A549 (cell line): ENCODE measurements around the gene SERINC4. TPM values are rescaled to one million over a fixed set of nuclear protein-coding genes. Genes with fewer than 3 reads are reported as not detected.
"Not testable (repeated sequence)": the region's sequence is repeated elsewhere in the genome, so short reads cannot be mapped to it uniquely, and the experiment has no call there.

Experiments used
- ATAC-seq, 2 experiments: fragments of 200-7000 bp in 1 of 2; fragments of >200 bp in 1 of 2; cut with Nextera tagmentation in 1 of 2; cut with Tn5 transposase in 1 of 2; 3 replicates each; pipeline versions ENCODE4 v1.8.0 to v1.9.1; 2018 to 2020; ENCODE audit warnings: mild to moderate bottlenecking in 1 of 2, moderate library complexity in 1 of 2
- CTCF ChIA-PET: fragments of 300-600 bp; sonication (Branson Sonifier 250); formaldehyde crosslinking; extraction: SDS; loops from one replicate; lab custom pipeline; 2021; ENCODE audit warnings: antibody characterized with exemption, inconsistent platforms; lab: Yijun Ruan, JAX
- POLR2A ChIA-PET: fragments of 350-600 bp; formaldehyde crosslinking; extraction: SDS; loops from one replicate; lab custom pipeline; 2021; ENCODE audit warnings: antibody characterized with exemption, inconsistent platforms; lab: Yijun Ruan, JAX
- DNase-seq, 2 experiments: peaks; one replicate each; pipeline versions ENCODE4 v3.0.0 to v3.0.0-alpha.2; 2011 to 2016; ENCODE audit warnings: low read depth in 1 of 2, low spot score in 1 of 2
- FAIRE-seq: peaks from 2 replicates; lab custom pipeline; 2011; peaks lifted over from hg19 to GRCh38; lab: Jason Lieb, UNC
- H3K27ac ChIP-seq, 2 experiments: fragments of >200 bp; sonication (Bioruptor Twin); formaldehyde crosslinking; 3 replicates each; pipeline ENCODE4 v1.5.1; 2016 to 2017
- H3K4me1 ChIP-seq: fragments of >200 bp; sonication (Bioruptor Twin); formaldehyde crosslinking; 3 replicates; pipeline ENCODE4 v1.6.1; 2016
- H3K4me2 ChIP-seq: fragments of >200 bp; sonication (Bioruptor Twin); formaldehyde crosslinking; 3 replicates; pipeline ENCODE4 v1.6.1; 2016
- H3K4me3 ChIP-seq: fragments of >200 bp; sonication (Bioruptor Twin); formaldehyde crosslinking; 3 replicates; pipeline ENCODE4 v1.5.1; 2016
- H3K9me3 ChIP-seq: fragments of >200 bp; sonication (Bioruptor Twin); formaldehyde crosslinking; 3 replicates; pipeline ENCODE4 v1.6.1; 2016
- CEBPB ChIP-seq, 2 experiments: fragments of >200 bp in 1 of 2; sonication (Bioruptor Twin) in 1 of 2; formaldehyde crosslinking in 1 of 2; IDR thresholded peaks; 2 replicates each; pipeline ENCODE4 v1.6.1; 2012 to 2016
- CHD2 ChIP-seq: fragments of 150-350 bp; IDR thresholded peaks from 2 replicates; pipeline ENCODE4 v1.6.1; 2014; ENCODE audit warnings: low read length; ENCODE audit not compliant: partially characterized antibody
- CHD4 ChIP-seq: fragments of 200-600 bp; sonication (generic); IDR thresholded peaks from 2 replicates; pipeline ENCODE4 v1.6.1; 2016; ENCODE audit warnings: antibody characterized with exemption, mild to moderate bottlenecking, borderline replicate concordance
- FOSB ChIP-seq: fragments of 250-450 bp; sonication (Bioruptor Pico); IDR thresholded peaks from 2 replicates; pipeline ENCODE4 v1.5.0; 2020; ENCODE audit warnings: mild to moderate bottlenecking, moderate library complexity
- GATA3 ChIP-seq: IDR thresholded peaks from 2 replicates; pipeline ENCODE4 v1.6.1; 2012; ENCODE audit warnings: borderline replicate concordance
- HEYL ChIP-seq: fragments of 250-450 bp; sonication (Bioruptor Pico); IDR thresholded peaks from 2 replicates; pipeline ENCODE4 v1.8.0; 2021; ENCODE audit warnings: mild to moderate bottlenecking, moderate library complexity
- JUN ChIP-seq, 2 experiments: fragments of >200 bp; sonication (Bioruptor Twin); formaldehyde crosslinking; IDR thresholded peaks; 2 replicates in 1 of 2; 3 replicates in 1 of 2; pipeline ENCODE4 v1.6.1; 2016 to 2017
- JUNB ChIP-seq: fragments of >200 bp; sonication (Bioruptor Twin); formaldehyde crosslinking; IDR thresholded peaks from 2 replicates; pipeline ENCODE4 v1.6.1; 2016
- KDM5A ChIP-seq: fragments of 200-600 bp; sonication (generic); IDR thresholded peaks from 2 replicates; pipeline ENCODE4 v1.6.1; 2016; ENCODE audit warnings: antibody characterized with exemption, mild to moderate bottlenecking
- MAZ ChIP-seq: fragments of 150-350 bp; IDR thresholded peaks from 2 replicates; pipeline ENCODE4 v1.6.1; 2014; ENCODE audit warnings: antibody characterized with exemption, low read depth, low read length, borderline replicate concordance
- NPAS2 ChIP-seq: fragments of 250-450 bp; sonication (Bioruptor Pico); IDR thresholded peaks from 2 replicates; pipeline ENCODE4 v1.8.0; 2022; ENCODE audit warnings: mild to moderate bottlenecking, moderate library complexity, borderline replicate concordance
- PHF8 ChIP-seq: fragments of 200-600 bp; sonication (generic); IDR thresholded peaks from 2 replicates; pipeline ENCODE4 v1.6.1; 2016; ENCODE audit warnings: low read depth, mild to moderate bottlenecking, antibody characterized with exemption, moderate library complexity, borderline replicate concordance
- POLR2A ChIP-seq: IDR thresholded peaks from 2 replicates; pipeline ENCODE4 v1.6.1; 2012; ENCODE audit warnings: mild to moderate bottlenecking, low read length
- RAD21 ChIP-seq, 2 experiments: fragments of >200 bp in 1 of 2; sonication (Bioruptor Twin) in 1 of 2; formaldehyde crosslinking in 1 of 2; IDR thresholded peaks in 1 of 2; conservative IDR thresholded peaks in 1 of 2; 2 replicates in 1 of 2; 3 replicates in 1 of 2; pipeline ENCODE4 v1.6.1; 2012 to 2018; ENCODE audit warnings: inconsistent platforms in 1 of 2
- RFX5 ChIP-seq: fragments of 450-650 bp; IDR thresholded peaks from 2 replicates; pipeline ENCODE4 v1.7.1; 2014; ENCODE audit warnings: antibody characterized with exemption, mild to moderate bottlenecking, moderate library complexity
- SREBF2 ChIP-seq: fragments of 450-650 bp; IDR thresholded peaks from 2 replicates; pipeline ENCODE4 v1.6.1; 2014; ENCODE audit warnings: mild to moderate bottlenecking, moderate library complexity
- TP53 ChIP-seq: fragments of 250-450 bp; sonication (Bioruptor Pico); IDR thresholded peaks from 2 replicates; pipeline ENCODE4 v1.5.0; 2021; ENCODE audit warnings: mild to moderate bottlenecking, moderate library complexity
- WGBS: methylation state at CpG from one replicate; pipeline ENCODE4 v1.1.6; 2017; ENCODE audit errors: missing lambda C conversion rate; 5-methylcytosine and 5-hydroxymethylcytosine counted together
- polyA plus RNA-seq, 4 experiments: library from polyadenylated mRNA; depleted of rRNA in 3 of 4; stranded (reverse); fragments of >200 nt; fragmentation: RNase III in 1 of 4; extraction: RNeasy Plus Mini Kit Qiagen cat#74134 plus additional on column Dnase treatment in 1 of 4; gene quantifications; 2 replicates in 3 of 4; 3 replicates in 1 of 4; pipeline ENCODE4 v1.2.3, GENCODE V29; 2011 to 2017
- TF ChIP-seq, protein P1 (sequence below): fragments of 150-350 bp; IDR thresholded peaks from 2 replicates; pipeline ENCODE4 v1.6.1; 2014; ENCODE audit warnings: low read depth, mild to moderate bottlenecking, low read length
- TF ChIP-seq, protein P2 (sequence below): fragments of 450-650 bp; IDR thresholded peaks from 2 replicates; pipeline ENCODE4 v1.6.1; 2014; ENCODE audit warnings: antibody characterized with exemption
- TF ChIP-seq, protein P3 (sequence below): IDR thresholded peaks from 2 replicates; pipeline ENCODE4 v1.6.1; 2012
- TF ChIP-seq, protein P4 (sequence below): IDR thresholded peaks from 2 replicates; pipeline ENCODE4 v1.6.1; 2012; ENCODE audit warnings: low read depth, borderline replicate concordance
- TF ChIP-seq, protein P5 (sequence below): fragments of 200-600 bp; sonication (generic); IDR thresholded peaks from 2 replicates; pipeline ENCODE4 v1.6.1; 2016; ENCODE audit warnings: antibody characterized with exemption, mild to moderate bottlenecking, moderate library complexity
- TF ChIP-seq, protein P6 (sequence below): fragments of >200 bp; sonication (Bioruptor Twin); formaldehyde crosslinking; IDR thresholded peaks from 3 replicates; pipeline ENCODE4 v1.6.1; 2016

The SERINC4 gene
- polyA plus RNA-seq, 2 of the 4 experiments (the other 2 are of a cell fraction): 0.04 to 0.05 TPM

DNA sequence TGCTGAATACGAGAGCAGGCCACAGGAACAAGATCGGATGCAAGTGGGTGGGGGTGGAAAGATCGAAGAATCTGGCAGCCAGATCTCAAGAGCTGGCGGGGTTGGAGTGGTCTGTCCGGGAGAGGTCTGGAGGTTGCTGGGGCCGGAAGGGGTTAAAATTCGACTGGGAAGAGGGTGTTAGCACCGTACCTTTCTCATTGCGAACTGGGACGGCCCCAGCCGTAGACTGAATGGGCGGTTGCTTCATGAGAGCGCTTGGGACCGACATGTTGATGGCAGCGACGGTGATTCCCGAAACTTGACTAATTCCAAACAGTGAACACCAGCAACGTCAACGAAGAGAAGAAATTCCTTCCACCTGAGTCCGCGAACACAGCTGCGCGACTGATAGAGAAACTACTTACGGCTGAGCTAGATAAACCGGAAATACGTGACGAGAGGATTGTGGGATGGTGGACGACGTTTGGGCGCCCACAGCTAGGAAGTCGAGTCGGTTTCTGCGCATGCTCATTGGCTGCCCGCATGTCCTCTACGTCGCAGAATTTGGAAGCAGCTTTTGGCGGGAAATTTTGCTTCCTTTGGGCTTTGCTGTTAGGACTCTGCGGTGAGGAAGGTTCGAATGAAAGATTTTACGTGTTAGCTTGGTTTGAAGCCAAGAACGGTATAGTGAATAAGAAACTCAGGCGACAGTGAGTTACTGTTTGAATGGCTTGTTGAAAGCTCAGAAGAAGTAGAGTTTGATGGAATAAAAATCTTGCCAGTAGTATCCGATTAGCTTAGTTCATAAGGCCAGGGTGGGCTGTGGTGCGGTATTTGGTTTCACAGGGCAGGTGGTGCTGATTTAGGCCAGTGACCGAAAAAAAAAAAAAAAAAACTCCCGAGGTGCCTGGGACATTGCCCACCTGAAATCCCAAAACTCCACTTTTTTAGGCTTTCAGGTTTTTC, 24.6 kb upstream of the SERINC4 start, which contains the start of gene MFAP1:
Gene MFAP1, minus strand, starts transcription at position 389 of the 945 bp plus-strand sequence. Its CDS starts 121 bp downstream, at position 268.
- Histone ChIP-seq H3K27ac (peak within 1 kb of the TSS; percentile 82 to 92), H3K4me1 (peaks cover 18% of the 10 kb centered on the region; the same call in 2 of the 3 replicates), H3K9me3 (no peaks in the 10 kb centered on the region), H3K4me3 (peak within 1 kb of the TSS; percentile 77), H3K4me2 (peak within 1 kb of the TSS; percentile 88)
- POLR2A ChIA-PET: interaction anchor here (0.8 to 1.2 kb wide), 7 partner anchors 20 to 888 kb away, joined by 3 to 7 read pairs (median 4); partner anchors contain the start of genes ELL3, HYPK and SERINC4
- WGBS: 9% methylated on average over 46 of the region's 46 CpGs
- DNase-seq (peak; percentile 90 to 96), FAIRE-seq (peak; percentile 67), ATAC-seq (peak; percentile 89 to 94)
- peak; percentile 66 for TF ChIP-seq POLR2A
- TF ChIP-seq FOSB (CRISPR knock-in tag): no peak
- TF ChIP-seq CHD4: no peak
- TF ChIP-seq, protein P1, sequence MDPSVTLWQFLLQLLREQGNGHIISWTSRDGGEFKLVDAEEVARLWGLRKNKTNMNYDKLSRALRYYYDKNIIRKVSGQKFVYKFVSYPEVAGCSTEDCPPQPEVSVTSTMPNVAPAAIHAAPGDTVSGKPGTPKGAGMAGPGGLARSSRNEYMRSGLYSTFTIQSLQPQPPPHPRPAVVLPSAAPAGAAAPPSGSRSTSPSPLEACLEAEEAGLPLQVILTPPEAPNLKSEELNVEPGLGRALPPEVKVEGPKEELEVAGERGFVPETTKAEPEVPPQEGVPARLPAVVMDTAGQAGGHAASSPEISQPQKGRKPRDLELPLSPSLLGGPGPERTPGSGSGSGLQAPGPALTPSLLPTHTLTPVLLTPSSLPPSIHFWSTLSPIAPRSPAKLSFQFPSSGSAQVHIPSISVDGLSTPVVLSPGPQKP: no peak
- TF ChIP-seq, protein P2, sequence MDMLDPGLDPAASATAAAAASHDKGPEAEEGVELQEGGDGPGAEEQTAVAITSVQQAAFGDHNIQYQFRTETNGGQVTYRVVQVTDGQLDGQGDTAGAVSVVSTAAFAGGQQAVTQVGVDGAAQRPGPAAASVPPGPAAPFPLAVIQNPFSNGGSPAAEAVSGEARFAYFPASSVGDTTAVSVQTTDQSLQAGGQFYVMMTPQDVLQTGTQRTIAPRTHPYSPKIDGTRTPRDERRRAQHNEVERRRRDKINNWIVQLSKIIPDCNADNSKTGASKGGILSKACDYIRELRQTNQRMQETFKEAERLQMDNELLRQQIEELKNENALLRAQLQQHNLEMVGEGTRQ: no peak
- TF ChIP-seq, protein P3, sequence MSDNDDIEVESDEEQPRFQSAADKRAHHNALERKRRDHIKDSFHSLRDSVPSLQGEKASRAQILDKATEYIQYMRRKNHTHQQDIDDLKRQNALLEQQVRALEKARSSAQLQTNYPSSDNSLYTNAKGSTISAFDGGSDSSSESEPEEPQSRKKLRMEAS: peak; percentile 98
- TF ChIP-seq GATA3: no peak
- peak; percentile 52 to 71; a peak in 2 of 5 replicates for TF ChIP-seq JUN (IDR thresholded peaks at IDR 0.05)
- TF ChIP-seq, protein P4, sequence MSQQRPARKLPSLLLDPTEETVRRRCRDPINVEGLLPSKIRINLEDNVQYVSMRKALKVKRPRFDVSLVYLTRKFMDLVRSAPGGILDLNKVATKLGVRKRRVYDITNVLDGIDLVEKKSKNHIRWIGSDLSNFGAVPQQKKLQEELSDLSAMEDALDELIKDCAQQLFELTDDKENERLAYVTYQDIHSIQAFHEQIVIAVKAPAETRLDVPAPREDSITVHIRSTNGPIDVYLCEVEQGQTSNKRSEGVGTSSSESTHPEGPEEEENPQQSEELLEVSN: peak; percentile 100
- no peak for TF ChIP-seq TP53 (CRISPR knock-in tag)
- TF ChIP-seq, protein P5, sequence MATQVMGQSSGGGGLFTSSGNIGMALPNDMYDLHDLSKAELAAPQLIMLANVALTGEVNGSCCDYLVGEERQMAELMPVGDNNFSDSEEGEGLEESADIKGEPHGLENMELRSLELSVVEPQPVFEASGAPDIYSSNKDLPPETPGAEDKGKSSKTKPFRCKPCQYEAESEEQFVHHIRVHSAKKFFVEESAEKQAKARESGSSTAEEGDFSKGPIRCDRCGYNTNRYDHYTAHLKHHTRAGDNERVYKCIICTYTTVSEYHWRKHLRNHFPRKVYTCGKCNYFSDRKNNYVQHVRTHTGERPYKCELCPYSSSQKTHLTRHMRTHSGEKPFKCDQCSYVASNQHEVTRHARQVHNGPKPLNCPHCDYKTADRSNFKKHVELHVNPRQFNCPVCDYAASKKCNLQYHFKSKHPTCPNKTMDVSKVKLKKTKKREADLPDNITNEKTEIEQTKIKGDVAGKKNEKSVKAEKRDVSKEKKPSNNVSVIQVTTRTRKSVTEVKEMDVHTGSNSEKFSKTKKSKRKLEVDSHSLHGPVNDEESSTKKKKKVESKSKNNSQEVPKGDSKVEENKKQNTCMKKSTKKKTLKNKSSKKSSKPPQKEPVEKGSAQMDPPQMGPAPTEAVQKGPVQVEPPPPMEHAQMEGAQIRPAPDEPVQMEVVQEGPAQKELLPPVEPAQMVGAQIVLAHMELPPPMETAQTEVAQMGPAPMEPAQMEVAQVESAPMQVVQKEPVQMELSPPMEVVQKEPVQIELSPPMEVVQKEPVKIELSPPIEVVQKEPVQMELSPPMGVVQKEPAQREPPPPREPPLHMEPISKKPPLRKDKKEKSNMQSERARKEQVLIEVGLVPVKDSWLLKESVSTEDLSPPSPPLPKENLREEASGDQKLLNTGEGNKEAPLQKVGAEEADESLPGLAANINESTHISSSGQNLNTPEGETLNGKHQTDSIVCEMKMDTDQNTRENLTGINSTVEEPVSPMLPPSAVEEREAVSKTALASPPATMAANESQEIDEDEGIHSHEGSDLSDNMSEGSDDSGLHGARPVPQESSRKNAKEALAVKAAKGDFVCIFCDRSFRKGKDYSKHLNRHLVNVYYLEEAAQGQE: no peak
- 0 out of 2 replicates have a peak, but pooled peaks have one; percentile 21 for TF ChIP-seq RFX5
- no peak for TF ChIP-seq KDM5A
- TF ChIP-seq, protein P6, sequence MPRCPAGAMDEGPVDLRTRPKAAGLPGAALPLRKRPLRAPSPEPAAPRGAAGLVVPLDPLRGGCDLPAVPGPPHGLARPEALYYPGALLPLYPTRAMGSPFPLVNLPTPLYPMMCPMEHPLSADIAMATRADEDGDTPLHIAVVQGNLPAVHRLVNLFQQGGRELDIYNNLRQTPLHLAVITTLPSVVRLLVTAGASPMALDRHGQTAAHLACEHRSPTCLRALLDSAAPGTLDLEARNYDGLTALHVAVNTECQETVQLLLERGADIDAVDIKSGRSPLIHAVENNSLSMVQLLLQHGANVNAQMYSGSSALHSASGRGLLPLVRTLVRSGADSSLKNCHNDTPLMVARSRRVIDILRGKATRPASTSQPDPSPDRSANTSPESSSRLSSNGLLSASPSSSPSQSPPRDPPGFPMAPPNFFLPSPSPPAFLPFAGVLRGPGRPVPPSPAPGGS: peak; percentile 57; the same call in 1 of the 3 replicates
- TF ChIP-seq PHF8: peak; percentile 67; the same call in 1 of the 2 replicates
- CTCF ChIA-PET: no interaction called here

DNA sequence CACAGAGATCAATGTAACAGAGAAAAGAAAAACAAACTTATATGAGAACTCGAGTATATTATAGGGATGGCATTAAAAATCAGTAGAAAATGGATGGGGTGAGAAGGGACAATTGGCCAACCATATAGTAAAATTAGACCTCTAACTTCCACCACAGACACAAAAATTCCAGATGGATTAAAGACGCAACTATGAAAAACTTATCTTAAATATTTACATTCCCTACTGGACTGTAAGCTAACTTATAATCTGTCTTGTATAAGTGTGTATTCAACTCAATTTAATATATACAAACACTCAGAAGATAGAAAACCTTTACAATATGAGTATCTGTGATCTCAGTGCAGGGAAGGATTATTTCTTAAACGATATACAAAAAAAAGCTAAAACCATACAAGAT, 21.5 kb upstream of the SERINC4 start:
- ChIA-PET CTCF (interaction anchor here (0.8 to 1.2 kb wide), 4 partner anchors 9 to 29 kb away, joined by 3 to 4 read pairs (median 3); partner anchors contain the start of gene HYPK), POLR2A (no interaction called here)
- DNase-seq: no peak
- no peaks in the 10 kb centered on the region for H3K9me3 ChIP-seq
- no peak overlapping the region for H3K27ac ChIP-seq
- H3K4me1 ChIP-seq: peaks cover 10% of the 10 kb centered on the region; the same call in 2 of the 3 replicates
- no peak for TF ChIP-seq JUN (IDR thresholded peaks at IDR 0.05)
- no peak for TF ChIP-seq NPAS2 (CRISPR knock-in tag)
- no peak for TF ChIP-seq POLR2A
- TF ChIP-seq SREBF2: no peak
- no peak for TF ChIP-seq CHD2
- TF ChIP-seq CEBPB (IDR thresholded peaks at IDR 0.05): no peak
- no peak for TF ChIP-seq RAD21 (conservative IDR thresholded peaks at IDR 0.05 in 1 of 2, IDR thresholded peaks at IDR 0.05 in 1 of 2)
- TF ChIP-seq MAZ: no peak
- no peak for TF ChIP-seq HEYL (CRISPR knock-in tag)
- no peak for TF ChIP-seq JUNB
- H3K4me2 ChIP-seq: 0 out of 3 replicates have a peak overlapping the region, but pooled peaks have one; percentile 13
- WGBS: 55% methylated on average over 3 of the region's 3 CpGs
- ATAC-seq: no peak
- H3K4me3 ChIP-seq: no peak overlapping the region
- no peak for FAIRE-seq

DNA sequence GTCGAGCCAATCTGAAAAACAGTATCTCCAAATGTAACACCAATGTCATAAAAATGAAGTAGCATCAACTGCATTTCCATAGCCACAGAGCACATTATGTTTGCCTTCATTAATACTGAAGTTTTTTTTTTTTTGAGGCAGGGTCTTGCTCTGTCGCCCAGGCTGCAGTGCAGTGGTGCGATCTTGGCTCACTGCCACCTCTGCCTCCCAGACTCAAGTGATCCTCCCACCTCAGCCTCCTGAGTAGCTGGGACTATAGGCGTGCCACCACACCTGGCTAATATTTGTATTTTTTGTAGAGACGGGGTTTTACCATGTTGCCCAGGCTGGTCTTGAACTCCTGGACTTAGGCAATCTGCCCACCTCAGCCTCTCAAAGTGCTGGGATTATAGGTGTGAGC, 15.0 kb upstream of the SERINC4 start:
- FAIRE-seq, H3K4me1 ChIP-seq, CTCF ChIA-PET, ATAC-seq, H3K4me2 ChIP-seq, DNase-seq, POLR2A ChIA-PET, H3K4me3 ChIP-seq, H3K27ac ChIP-seq, H3K9me3 ChIP-seq: not testable (repeated sequence)
- WGBS: over 99% methylated on average over 5 of the region's 5 CpGs
